HCT116 (cell line): ENCODE results near the gene SPATA22. TPM values are rescaled to one million over a fixed set of nuclear protein-coding genes. Genes with fewer than 3 reads are reported as not detected.

Experiments
- ATAC-seq: fragments of 200-7000 bp; cut with Tn5 transposase; 2 replicates; pipeline ENCODE4 v1.9.1; 2020; ENCODE audit warnings: mild to moderate bottlenecking, moderate library complexity
- BruUV-seq: library from RNA; stranded (reverse); fragments of 400-500 nt; replicated peaks from 2 replicates; lab custom pipeline; 2021; lab: Mats Ljungman, UMichigan
- CTCF ChIA-PET: fragments of 300-600 bp; sonication (Branson Sonifier 250); formaldehyde crosslinking; loops from one replicate; lab custom pipeline; 2021; ENCODE audit warnings: antibody characterized with exemption; lab: Charles Lee
- POLR2A ChIA-PET: fragments of 300-600, 350-600 bp; sonication (Branson Sonifier 250); formaldehyde crosslinking; loops from one replicate; lab custom pipeline; 2021; ENCODE audit warnings: antibody characterized with exemption; lab: Charles Lee
- RAD21 ChIA-PET, 2 experiments: fragments of 300-600 bp; sonication (Branson Sonifier 250); formaldehyde crosslinking; loops; one replicate each; lab custom pipeline; 2023; ENCODE audit warnings: low total read pairs in 2 of 2; ENCODE audit not compliant: uncharacterized antibody in 2 of 2, unreplicated experiment in 2 of 2, low non-redundant PET in 1 of 2; lab: Charles Lee
- DNase-seq: peaks from one replicate; pipeline ENCODE4 v3.0.0-alpha.2; 2010; ENCODE audit warnings: low read depth, low spot score
- H2AFZ ChIP-seq: fragments of 200-600 bp; shearing (Covaris generic), sonication (generic); 2 replicates; pipeline ENCODE4 v1.6.1; 2017; ENCODE audit warnings: low read depth, mixed run types, mixed read lengths, antibody characterized with exemption, low read length; ENCODE audit not compliant: poor library complexity, severe bottlenecking
- H3K27ac ChIP-seq: 2 replicates; pipeline ENCODE4 v1.5.1; 2012; ENCODE audit warnings: low read depth, low read length
- H3K27me3 ChIP-seq: fragments of 200-600 bp; sonication (generic); 2 replicates; pipeline ENCODE4 v1.6.1; 2016; ENCODE audit warnings: mixed run types, low read length, mixed read lengths; ENCODE audit not compliant: insufficient read depth
- H3K36me3 ChIP-seq, 2 experiments: fragments of 200-500 bp in 1 of 2; fragments of 200-600 bp in 1 of 2; sonication (Bioruptor generic) in 1 of 2; sonication (generic) in 1 of 2; 2 replicates each; pipeline versions ENCODE4 v1.5.1 to v1.6.1; 2014 to 2016; ENCODE audit warnings: low read length in 2 of 2, inconsistent platforms in 1 of 2, mixed read lengths in 1 of 2, mixed run types in 1 of 2; ENCODE audit not compliant: insufficient read depth in 2 of 2, control insufficient read depth in 1 of 2
- H3K4me1 ChIP-seq, 2 experiments: fragments of 200-600 bp in 1 of 2; sonication (generic) in 1 of 2; 2 replicates each; pipeline versions ENCODE4 v1.5.1 to v1.6.1; 2012 to 2017; ENCODE audit warnings: low read length in 2 of 2, inconsistent platforms in 1 of 2, mild to moderate bottlenecking in 1 of 2, mixed read lengths in 1 of 2, mixed run types in 1 of 2, moderate library complexity in 1 of 2; ENCODE audit not compliant: insufficient read depth in 2 of 2, control insufficient read depth in 1 of 2
- H3K4me2 ChIP-seq: fragments of 200-600 bp; sonication (generic); 2 replicates; pipeline ENCODE4 v1.6.1; 2017; ENCODE audit warnings: mixed run types, low read length, mixed read lengths
- H3K4me3 ChIP-seq, 2 experiments: fragments of 200-600 bp in 1 of 2; sonication (generic) in 1 of 2; replicated peaks in 1 of 2; 2 replicates each; pipeline ENCODE4 v1.5.1; 2011 to 2016; ENCODE audit warnings: low read length in 2 of 2, control low read depth in 1 of 2, low read depth in 1 of 2, mild to moderate bottlenecking in 1 of 2, mixed read lengths in 1 of 2, mixed run types in 1 of 2
- H3K79me2 ChIP-seq: fragments of 200-600 bp; sonication (generic); 2 replicates; pipeline ENCODE4 v1.6.1; 2017; ENCODE audit warnings: mild to moderate bottlenecking, mixed run types, low read length, moderate library complexity, mixed read lengths; ENCODE audit not compliant: insufficient read depth
- H3K9ac ChIP-seq: fragments of 200-600 bp; sonication (generic); 2 replicates; pipeline ENCODE4 v1.6.1; 2016; ENCODE audit warnings: low read length, mixed read lengths
- H3K9me2 ChIP-seq: fragments of 200-600 bp; sonication (generic), shearing (Covaris generic); 2 replicates; pipeline ENCODE4 v1.6.1; 2017; ENCODE audit warnings: mixed run types, mild to moderate bottlenecking, moderate library complexity; ENCODE audit not compliant: insufficient read depth
- H3K9me3 ChIP-seq, 2 experiments: fragments of 200-500 bp in 1 of 2; fragments of 200-600 bp in 1 of 2; sonication (Bioruptor generic) in 1 of 2; sonication (generic) in 1 of 2; 2 replicates each; pipeline ENCODE4 v1.6.1; 2014 to 2017; ENCODE audit warnings: low read length in 2 of 2, mixed read lengths in 2 of 2, inconsistent platforms in 1 of 2, low read depth in 1 of 2, mild to moderate bottlenecking in 1 of 2, mixed run types in 1 of 2, moderate library complexity in 1 of 2; ENCODE audit not compliant: control insufficient read depth in 1 of 2, insufficient read depth in 1 of 2
- H4K20me1 ChIP-seq: fragments of 200-600 bp; sonication (generic), shearing (Covaris generic); 2 replicates; pipeline ENCODE4 v1.6.1; 2017; ENCODE audit warnings: mixed run types, mild to moderate bottlenecking, moderate library complexity; ENCODE audit not compliant: insufficient read depth
- ATF3 ChIP-seq: IDR thresholded peaks from 2 replicates; pipeline ENCODE4 v1.6.1; 2012
- CBX3 ChIP-seq: IDR thresholded peaks from 2 replicates; pipeline ENCODE4 v1.6.1; 2012; ENCODE audit warnings: low read depth
- CEBPB ChIP-seq: IDR thresholded peaks from 2 replicates; pipeline ENCODE4 v1.6.1; 2012; ENCODE audit warnings: low read depth
- CTCF ChIP-seq, 3 experiments: fragments of 200-600 bp in 1 of 3; sonication (generic) in 1 of 3; IDR thresholded peaks in 2 of 3; conservative IDR thresholded peaks in 1 of 3; 2 replicates each; pipeline ENCODE4 v1.5.1; 2012 to 2017; ENCODE audit warnings: low read depth in 2 of 3, low read length in 2 of 3, antibody characterized with exemption in 1 of 3, borderline replicate concordance in 1 of 3, control low read depth in 1 of 3, mild to moderate bottlenecking in 1 of 3, mixed read lengths in 1 of 3, mixed run types in 1 of 3, moderate library complexity in 1 of 3; ENCODE audit not compliant: insufficient read depth in 1 of 3
- ELF1 ChIP-seq: IDR thresholded peaks from 2 replicates; pipeline ENCODE4 v1.6.1; 2012; ENCODE audit warnings: low read depth, borderline replicate concordance
- EZH2 ChIP-seq: fragments of 200-600 bp; sonication (generic); IDR thresholded peaks from 2 replicates; pipeline ENCODE4 v1.6.1; 2017; ENCODE audit warnings: antibody characterized with exemption, mixed run types
- EZH2phosphoT487 ChIP-seq: fragments of 200-600 bp; IDR thresholded peaks from 2 replicates; pipeline ENCODE4 v1.6.1; 2018; ENCODE audit warnings: antibody characterized with exemption, borderline replicate concordance
- FOSL1 ChIP-seq: IDR thresholded peaks from 2 replicates; pipeline ENCODE4 v1.6.1; 2012; ENCODE audit warnings: low read depth
- JUND ChIP-seq: IDR thresholded peaks from 2 replicates; pipeline ENCODE4 v1.6.1; 2012
- MAX ChIP-seq: IDR thresholded peaks from 2 replicates; pipeline ENCODE4 v1.6.1; 2012
- POLR2A ChIP-seq: IDR thresholded peaks from 2 replicates; pipeline ENCODE4 v1.7.0; 2011; ENCODE audit warnings: borderline replicate concordance; ENCODE audit not compliant: insufficient read depth, insufficient read length; ENCODE audit errors: extremely low read depth
- POLR2AphosphoS5 ChIP-seq: IDR thresholded peaks from 2 replicates; pipeline ENCODE4 v1.6.1; 2011; ENCODE audit warnings: mild to moderate bottlenecking, low read depth, low read length, moderate library complexity
- RAD21 ChIP-seq: IDR thresholded peaks from 2 replicates; pipeline ENCODE4 v1.6.1; 2012; ENCODE audit warnings: low read depth, mild to moderate bottlenecking
- SIN3A ChIP-seq: IDR thresholded peaks from 2 replicates; pipeline ENCODE4 v1.6.1; 2012; ENCODE audit warnings: low read depth
- SP1 ChIP-seq: IDR thresholded peaks from 2 replicates; pipeline ENCODE4 v1.6.1; 2012; ENCODE audit warnings: low read depth
- YY1 ChIP-seq: IDR thresholded peaks from 2 replicates; pipeline ENCODE4 v1.6.1; 2011; ENCODE audit warnings: low read length, low read depth, moderate library complexity, mild to moderate bottlenecking; ENCODE audit not compliant: insufficient replicate concordance; ENCODE audit errors: extremely low read depth
- ZBTB33 ChIP-seq: IDR thresholded peaks from 2 replicates; pipeline ENCODE4 v1.6.1; 2011; ENCODE audit warnings: mild to moderate bottlenecking, low read length, moderate library complexity; ENCODE audit not compliant: insufficient replicate concordance; ENCODE audit errors: extremely low read depth
- ZFX ChIP-seq: fragments of 450-650 bp; IDR thresholded peaks from 2 replicates; pipeline ENCODE4 v1.6.1; 2017
- ZNF274 ChIP-seq: fragments of 200-500 bp; sonication (Bioruptor generic); IDR thresholded peaks from 2 replicates; pipeline ENCODE4 v1.6.1; 2014; ENCODE audit warnings: mild to moderate bottlenecking, low read depth, low read length, inconsistent platforms
- intact Hi-C: fragments of 100-400 bp; cut with micrococcal nuclease; formaldehyde crosslinking; loops from 2 replicates; pipeline ENCODE4 v1.10.0; 2022
- total RNA-seq: library from RNA; stranded (reverse); gene quantifications from one replicate; pipeline ENCODE4 v1.2.1, GENCODE V29; 2021; ENCODE audit not compliant: unreplicated experiment

Gene SPATA22
- total RNA-seq, 1 experiment from 2014 or later = not detected

GRCh38 chr17:3485481-3486068, 14.0 kb upstream of the SPATA22 start:
- H3K4me2 ChIP-seq = no peak overlapping the region
- TF ChIP-seq POLR2AphosphoS5 (no peak), CBX3 (no peak), SP1 (no peak), MAX (no peak), ELF1 (no peak), ATF3 (no peak), RAD21 (no peak), POLR2A (no peak), EZH2phosphoT487 (no peak), ZFX (no peak), CEBPB (no peak), ZNF274 (no peak), CTCF (IDR thresholded peaks at IDR 0.05 in 2 of 3, conservative IDR thresholded peaks at IDR 0.05 in 1 of 3; ENCODE audit: borderline replicate concordance in 1 of 3, insufficient read depth in 1 of 3, low read depth in 2 of 3, low read length in 2 of 3) (no peak), SIN3A (no peak), JUND (no peak), YY1 (no peak), ZBTB33 (no peak), EZH2 (no peak), FOSL1 (no peak)
- TF ChIP-seq, all 23 proteins: peak for 0
- RAD21 ChIA-PET = no interaction called here
- Histone ChIP-seq H3K9ac (no peak overlapping the region), H3K27me3 (peaks cover 49% of the 10 kb centered on the region), H3K4me3 (no peak overlapping the region), H2AFZ (no peak overlapping the region), H3K79me2 (no peaks in the 10 kb centered on the region), H3K27ac (no peak overlapping the region), H3K9me2 (no peaks in the 10 kb centered on the region), H4K20me1 (no peaks in the 10 kb centered on the region), H3K36me3 (no peaks in the 10 kb centered on the region), H3K9me3 (no peaks in the 10 kb centered on the region), H3K4me1 (no peaks in the 10 kb centered on the region)
- BruUV-seq = no TSS peak
- intact Hi-C loops = no loop called here
- no peak for ATAC-seq
- POLR2A ChIA-PET = no interaction called here
- no peak for DNase-seq
- CTCF ChIA-PET = no interaction called here
